Activated T-helper 1 cell treated with anti-CD3 and anti-CD28 coated beads, Interleukin-12 subunit alpha, Interleukin-12 subunit beta, Interleukin-2, Interleukin-4 antibody, amounts not matched to agents 30 ng/mL and 10 ng/mL and 1 ng/mL, durations not matched to agents 14 hours and 24 hours and 36 hours (primary cell): ENCODE results near the gene TSPAN5. TPM values are rescaled to one million over a fixed set of nuclear protein-coding genes. Genes with fewer than 3 reads are reported as not detected.

Experiments
- DNase-seq: peaks from one replicate; pipeline ENCODE4 v3.0.0; 2021; ENCODE audit warnings: low spot score
- H3K27ac Mint-ChIP-seq: one replicate; pipeline ENCODE4 v1.8.0; 2021; ENCODE audit warnings: mild to moderate bottlenecking, mixed read lengths
- H3K27me3 Mint-ChIP-seq: one replicate; pipeline ENCODE4 v1.8.0; 2022; ENCODE audit warnings: mild to moderate bottlenecking, moderate library complexity, mixed read lengths; ENCODE audit not compliant: insufficient read depth
- H3K36me3 Mint-ChIP-seq: one replicate; pipeline ENCODE4 v1.8.0; 2021; ENCODE audit warnings: low read depth, mixed read lengths
- H3K4me1 Mint-ChIP-seq: one replicate; pipeline ENCODE4 v1.8.0; 2021; ENCODE audit warnings: low read depth, mixed read lengths
- H3K4me3 Mint-ChIP-seq: one replicate; pipeline ENCODE4 v1.8.0; 2021; ENCODE audit warnings: mild to moderate bottlenecking, moderate library complexity, mixed read lengths
- H3K9me3 Mint-ChIP-seq: one replicate; pipeline ENCODE4 v1.8.0; 2021; ENCODE audit warnings: mixed read lengths
- intact Hi-C: fragments of 100-400 bp; cut with micrococcal nuclease; formaldehyde crosslinking; loops from one replicate; pipeline ENCODE4 v1.15.1; 2024
- total RNA-seq: library from RNA; stranded (reverse); gene quantifications from 2 replicates; pipeline ENCODE4 v1.2.3, GENCODE V29; 2022

The TSPAN5 gene
- total RNA-seq, 1 donor from 2014 or later: 34.1 TPM

DNA sequence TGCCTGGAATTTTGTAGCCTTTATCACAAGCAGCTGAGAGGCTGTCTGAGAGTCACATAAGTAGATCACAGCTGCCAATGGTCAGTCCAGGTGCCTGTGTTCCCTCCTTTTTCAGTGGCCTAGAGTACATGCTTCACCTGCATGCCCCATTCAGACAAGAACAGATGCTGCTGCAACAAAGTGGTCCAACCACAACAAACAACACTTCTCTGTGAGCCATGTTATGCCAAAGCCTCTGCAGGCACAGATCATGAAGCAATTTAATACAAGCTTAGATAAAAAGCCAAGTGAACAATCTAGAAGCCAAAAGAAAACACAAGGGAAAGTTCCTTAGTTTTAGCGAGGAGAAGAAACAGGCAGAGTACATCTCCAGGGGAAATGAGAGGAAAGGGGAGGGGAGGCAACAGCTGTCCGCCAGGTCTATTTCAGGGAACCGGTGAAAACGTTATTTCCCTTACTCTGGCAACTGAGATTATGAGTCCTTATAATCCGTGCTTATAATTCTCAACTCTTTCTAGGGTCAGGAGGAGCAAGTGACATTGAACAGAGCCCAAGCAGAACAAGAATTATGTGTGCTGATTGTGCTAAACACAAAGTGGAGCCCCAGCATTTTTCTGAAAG, 92.6 kb downstream of the TSPAN5 start:
- no peak for DNase-seq
- Mint-ChIP-seq H3K4me3 (no peak overlapping the region), H3K9me3 (no peaks in the 10 kb centered on the region), H3K27me3 (no peaks in the 10 kb centered on the region), H3K27ac (no peak overlapping the region), H3K4me1 (peaks cover 44% of the 10 kb centered on the region), H3K36me3 (peaks cover 19% of the 10 kb centered on the region)
- intact Hi-C loops: no loop called here

DNA sequence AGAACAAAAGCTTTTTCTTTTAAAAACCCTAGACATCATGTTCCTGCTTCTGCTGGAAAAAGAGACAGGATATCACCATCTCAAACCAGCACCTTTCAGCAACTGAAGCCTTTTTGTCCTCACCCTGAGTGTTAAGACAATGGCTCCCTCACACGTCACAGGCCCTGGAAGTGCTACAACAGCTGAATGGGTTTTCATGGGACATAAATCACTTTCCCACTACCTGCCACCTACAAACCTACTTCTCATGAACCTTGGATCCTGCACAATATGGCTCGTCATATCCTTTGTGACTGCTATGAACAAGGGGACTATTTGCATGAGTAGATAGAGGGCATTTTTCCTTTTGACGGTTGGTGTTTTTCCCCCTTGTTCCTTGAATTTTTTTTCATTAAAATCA, 93.6 kb downstream of the TSPAN5 start:
- Mint-ChIP-seq H3K27me3 (no peaks in the 10 kb centered on the region), H3K4me3 (no peak overlapping the region), H3K36me3 (peaks cover 12% of the 10 kb centered on the region), H3K27ac (no peak overlapping the region), H3K4me1 (peaks cover 34% of the 10 kb centered on the region), H3K9me3 (no peaks in the 10 kb centered on the region)
- intact Hi-C loops: no loop called here
- no peak for DNase-seq

DNA sequence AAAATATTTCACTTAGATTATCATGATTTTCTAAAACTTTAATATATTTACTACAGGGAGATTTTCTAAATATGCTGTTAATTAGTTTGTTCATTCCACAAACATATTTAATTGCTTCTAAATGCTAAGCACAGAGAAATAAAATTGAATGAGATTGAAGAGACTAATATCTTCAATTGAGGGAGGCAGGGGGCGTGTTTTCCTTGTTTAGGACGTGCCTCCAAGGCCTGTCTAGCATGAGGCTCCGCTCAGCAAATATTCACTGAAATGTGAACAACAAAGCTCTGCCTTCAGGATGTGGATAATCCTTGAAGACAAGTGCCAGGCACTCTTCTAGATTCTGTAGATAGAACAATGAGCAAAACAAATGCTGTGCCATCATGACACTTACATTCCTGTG, 98.1 kb downstream of the TSPAN5 start:
- H3K9me3 Mint-ChIP-seq: no peaks in the 10 kb centered on the region
- intact Hi-C loops: no loop called here
- H3K36me3 Mint-ChIP-seq: peaks cover 12% of the 10 kb centered on the region
- H3K27me3 Mint-ChIP-seq: no peaks in the 10 kb centered on the region
- no peak for DNase-seq
- no peak overlapping the region for H3K4me3 Mint-ChIP-seq
- peaks cover 14% of the 10 kb centered on the region for H3K4me1 Mint-ChIP-seq
- H3K27ac Mint-ChIP-seq: no peak overlapping the region

DNA sequence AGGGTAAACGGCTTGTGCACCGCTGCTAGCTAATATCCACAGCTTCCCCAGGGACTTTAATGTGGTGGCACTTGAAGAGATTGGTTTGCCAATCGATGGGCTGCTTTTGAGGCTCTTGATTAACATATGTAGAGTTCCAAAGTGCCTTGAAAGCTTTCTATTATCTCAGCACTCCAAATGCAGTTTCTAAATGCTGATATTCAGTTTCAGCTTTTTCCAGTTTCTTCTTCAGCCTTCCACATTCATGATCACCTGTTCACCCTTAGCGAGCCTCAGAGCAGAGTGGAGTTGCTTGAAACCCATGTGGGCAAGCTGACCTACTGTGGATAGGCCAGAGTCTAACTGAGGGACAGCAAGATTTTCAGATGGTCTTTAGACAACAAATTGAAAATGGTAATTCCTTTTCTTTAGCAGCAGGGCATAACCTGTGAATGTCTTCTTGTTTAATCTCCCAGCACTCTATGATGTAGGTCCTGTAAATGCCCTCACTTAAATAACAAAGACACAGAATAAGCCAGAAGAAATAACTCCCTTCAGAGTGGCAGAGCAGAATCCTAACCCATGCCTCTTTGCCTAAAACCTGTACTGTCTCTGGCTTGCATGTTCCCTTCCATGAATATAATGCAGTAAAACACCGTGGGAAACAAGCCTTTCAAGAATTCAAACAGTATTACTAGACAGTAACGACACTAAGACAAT, 99.8 kb downstream of the TSPAN5 start:
- Mint-ChIP-seq H3K4me3 (no peak overlapping the region), H3K27me3 (no peaks in the 10 kb centered on the region), H3K27ac (no peak overlapping the region), H3K36me3 (peaks cover 13% of the 10 kb centered on the region), H3K9me3 (no peaks in the 10 kb centered on the region), H3K4me1 (peaks cover 14% of the 10 kb centered on the region)
- intact Hi-C loops: no loop called here
- DNase-seq: no peak

DNA sequence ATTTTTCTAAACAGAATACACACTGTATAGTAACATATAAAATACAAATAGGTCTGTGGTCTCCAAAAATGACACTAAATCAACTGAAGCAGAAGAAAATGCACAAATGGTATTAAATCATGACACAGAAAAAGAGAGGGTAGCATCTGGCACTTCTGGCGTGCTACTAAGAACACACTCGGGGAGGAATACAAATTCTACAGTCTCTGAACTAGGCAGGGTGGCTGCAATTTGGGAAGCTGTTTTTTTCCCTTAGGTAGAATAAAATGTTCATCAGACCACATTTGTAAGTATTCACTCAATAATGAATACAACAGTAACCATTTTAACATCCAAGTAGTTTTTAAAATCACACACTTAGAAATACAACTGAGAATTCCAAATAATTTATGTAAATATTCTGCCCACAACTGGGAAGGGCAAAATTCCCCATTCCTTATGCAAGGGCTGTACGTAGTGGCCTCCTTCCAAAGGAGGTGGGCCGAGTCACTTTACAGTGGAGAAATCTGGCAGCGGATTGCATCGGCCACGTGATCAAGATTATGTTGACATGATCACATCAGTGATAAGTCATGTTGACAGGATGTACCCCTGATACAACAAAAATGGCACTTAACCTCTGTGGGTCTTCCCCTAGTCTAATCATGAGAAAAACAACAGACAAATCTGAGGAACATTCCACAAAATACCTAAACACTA, 101.1 kb downstream of the TSPAN5 start:
- intact Hi-C loops: no loop called here
- peaks cover 14% of the 10 kb centered on the region for H3K36me3 Mint-ChIP-seq
- H3K27ac Mint-ChIP-seq: no peak overlapping the region
- DNase-seq: no peak
- peaks cover 2% of the 10 kb centered on the region for H3K9me3 Mint-ChIP-seq
- H3K4me3 Mint-ChIP-seq: no peak overlapping the region
- no peaks in the 10 kb centered on the region for H3K27me3 Mint-ChIP-seq
- peaks cover 14% of the 10 kb centered on the region for H3K4me1 Mint-ChIP-seq

DNA sequence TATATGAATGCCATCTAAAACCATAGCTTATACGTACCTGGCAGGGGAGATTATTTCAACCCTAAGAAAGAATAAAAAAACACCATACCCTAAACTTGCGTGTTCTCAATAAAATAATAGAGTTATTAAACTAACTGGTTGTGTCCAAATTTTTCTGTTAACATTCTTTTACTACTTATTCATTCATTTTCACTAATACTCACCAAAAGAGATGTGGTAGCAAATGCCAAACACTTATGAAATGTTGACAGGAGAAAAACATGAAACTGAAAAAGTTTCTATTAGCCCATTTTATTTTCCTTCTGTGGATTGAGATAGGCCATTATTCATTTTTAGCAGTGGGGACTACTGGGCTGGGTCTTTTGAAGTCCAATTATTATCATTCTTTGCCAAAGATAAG, 102.0 kb downstream of the TSPAN5 start:
- H3K36me3 Mint-ChIP-seq: peaks cover 16% of the 10 kb centered on the region
- peaks cover 7% of the 10 kb centered on the region for H3K9me3 Mint-ChIP-seq
- no peak for DNase-seq
- H3K27me3 Mint-ChIP-seq: no peaks in the 10 kb centered on the region
- H3K4me3 Mint-ChIP-seq: no peak overlapping the region
- H3K4me1 Mint-ChIP-seq: peaks cover 20% of the 10 kb centered on the region
- intact Hi-C loops: no loop called here
- H3K27ac Mint-ChIP-seq: no peak overlapping the region

DNA sequence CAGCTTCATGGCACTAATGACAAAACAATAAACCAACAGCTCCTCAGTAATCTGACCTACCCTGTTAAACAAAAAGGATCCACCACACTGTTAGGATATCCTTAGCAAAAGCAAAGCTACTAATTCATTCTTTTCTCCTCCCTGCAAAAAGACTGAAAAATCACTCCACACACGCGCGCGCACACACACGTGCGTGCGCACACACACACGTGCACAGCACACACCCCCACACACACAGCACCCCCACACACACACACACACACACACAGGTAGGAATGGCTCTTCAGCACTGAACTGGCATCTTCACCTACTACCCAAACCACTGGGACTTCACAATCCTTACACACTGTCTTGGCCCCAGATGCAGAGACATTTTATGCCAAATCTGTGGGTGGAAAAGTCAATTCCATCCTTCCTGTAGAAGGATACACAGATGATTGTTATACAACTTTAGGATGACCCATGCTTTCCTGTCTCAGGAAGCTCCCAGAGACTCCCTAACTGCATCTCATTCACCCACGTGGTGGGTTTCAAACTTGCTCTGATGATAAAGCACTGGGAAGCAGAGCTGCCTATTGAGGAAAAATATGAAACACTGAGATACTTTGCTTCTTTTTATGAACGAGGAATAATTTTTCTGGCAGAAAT, 102.5 kb downstream of the TSPAN5 start:
- H3K27me3 Mint-ChIP-seq: no peaks in the 10 kb centered on the region
- H3K9me3 Mint-ChIP-seq: peaks cover 10% of the 10 kb centered on the region
- no peak for DNase-seq
- intact Hi-C loops: no loop called here
- H3K27ac Mint-ChIP-seq: no peak overlapping the region
- no peak overlapping the region for H3K4me3 Mint-ChIP-seq
- H3K36me3 Mint-ChIP-seq: peaks cover 19% of the 10 kb centered on the region
- H3K4me1 Mint-ChIP-seq: peaks cover 20% of the 10 kb centered on the region

DNA sequence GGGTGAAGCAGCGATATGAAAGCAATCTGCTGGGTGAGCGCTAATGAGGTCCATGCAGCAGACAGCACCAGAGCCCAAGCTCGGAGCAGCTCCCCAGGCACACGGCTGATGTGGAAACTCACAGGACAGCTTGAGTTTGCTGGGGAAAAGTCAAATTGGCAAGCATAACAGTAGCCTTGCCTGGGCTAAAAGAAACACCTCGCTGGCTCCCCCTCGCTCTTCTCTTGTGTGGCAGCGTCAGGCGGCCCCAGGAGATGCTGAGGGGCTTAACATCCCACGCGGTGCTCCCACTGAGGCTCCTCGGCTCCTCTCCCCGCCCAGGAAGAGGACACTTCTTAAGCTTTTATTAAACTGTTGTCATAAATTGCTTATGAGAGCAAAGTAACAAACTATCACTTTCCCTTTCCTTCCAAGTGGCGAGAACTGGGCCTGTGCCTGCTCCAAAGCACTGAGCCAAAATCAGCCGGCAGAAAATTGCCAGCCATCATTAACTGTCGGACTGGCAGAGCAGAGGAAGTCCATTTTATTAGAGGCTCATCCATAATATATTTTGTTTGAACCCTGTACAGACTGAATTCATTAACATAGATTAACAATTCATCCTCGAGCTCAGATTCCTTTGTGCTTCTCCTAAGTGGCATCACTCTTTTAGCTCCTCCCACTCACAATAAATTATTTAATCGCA, 111.4 kb downstream of the TSPAN5 start:
- no peak overlapping the region for H3K4me3 Mint-ChIP-seq
- H3K27me3 Mint-ChIP-seq: no peaks in the 10 kb centered on the region
- peaks cover 13% of the 10 kb centered on the region for H3K9me3 Mint-ChIP-seq
- no peak overlapping the region for H3K27ac Mint-ChIP-seq
- H3K4me1 Mint-ChIP-seq: peaks cover 26% of the 10 kb centered on the region
- peaks cover 18% of the 10 kb centered on the region for H3K36me3 Mint-ChIP-seq
- intact Hi-C loops: no loop called here
- no peak for DNase-seq

DNA sequence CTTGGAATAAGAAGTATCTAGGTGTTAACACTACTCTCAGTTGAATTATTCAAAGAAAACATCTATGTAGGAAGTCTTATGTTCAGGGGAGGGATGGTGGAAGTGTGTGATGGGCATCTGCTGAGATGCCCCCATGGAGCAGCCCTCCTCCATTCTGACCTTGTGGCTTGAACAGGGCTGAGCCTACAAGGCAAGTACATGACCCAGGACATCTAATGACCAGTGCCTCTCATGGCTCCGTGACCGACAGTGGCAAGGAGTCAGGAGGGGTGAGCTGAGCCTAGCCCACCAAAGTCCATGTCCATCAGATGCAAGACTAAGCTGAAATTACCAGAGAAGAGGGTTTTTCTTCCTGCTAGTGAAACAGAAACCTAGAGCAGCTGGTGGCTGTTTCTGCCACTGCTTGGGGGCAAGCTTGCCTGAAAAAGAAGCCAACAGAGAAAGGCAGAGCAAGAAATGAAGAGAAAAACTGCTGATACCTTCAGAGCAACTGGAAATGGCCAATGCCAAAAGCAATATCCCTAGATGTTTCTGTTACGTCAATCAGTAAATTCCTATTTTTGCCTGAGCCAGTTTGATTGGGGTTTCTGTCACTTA, 113.5 kb downstream of the TSPAN5 start:
- Mint-ChIP-seq H3K36me3 (peaks cover 13% of the 10 kb centered on the region), H3K27me3 (no peaks in the 10 kb centered on the region), H3K4me3 (peak overlapping the region; percentile 24), H3K4me1 (peaks cover 32% of the 10 kb centered on the region), H3K9me3 (no peaks in the 10 kb centered on the region), H3K27ac (peak overlapping the region; percentile 66)
- intact Hi-C loops: no loop called here
- no peak for DNase-seq

DNA sequence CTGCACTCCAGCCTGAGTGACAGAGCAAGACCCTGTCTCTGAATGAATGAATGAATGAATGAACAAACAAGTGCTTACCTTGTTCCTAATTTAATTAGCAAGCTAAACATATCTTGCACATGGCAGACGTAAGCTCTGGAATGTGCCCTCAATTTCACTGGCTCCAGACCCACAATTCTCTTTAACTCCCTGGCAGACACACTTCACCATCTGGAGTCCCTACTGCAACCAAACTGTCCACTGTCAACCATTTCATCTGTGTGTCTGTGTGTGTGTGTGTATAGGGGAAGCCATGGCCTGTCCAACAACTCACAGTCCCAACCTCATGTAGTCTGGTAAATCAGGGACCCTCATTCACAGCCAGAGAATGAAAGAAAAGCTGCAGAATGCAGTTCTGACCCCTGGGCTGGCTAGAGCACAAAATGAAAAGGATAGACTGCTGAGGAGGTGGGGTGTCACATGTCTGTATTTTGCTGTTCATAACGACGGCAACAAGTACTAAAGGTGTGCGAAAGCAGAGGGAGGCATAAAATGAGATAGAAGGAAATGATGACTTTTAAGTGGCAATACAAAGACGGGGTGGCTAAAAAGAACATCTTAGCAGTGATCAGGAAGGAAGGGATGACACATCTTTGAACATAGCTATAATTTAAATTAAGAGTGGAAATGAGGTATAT, 114.1 kb downstream of the TSPAN5 start:
- no peaks in the 10 kb centered on the region for H3K9me3 Mint-ChIP-seq
- intact Hi-C loops: no loop called here
- no peak for DNase-seq
- peak overlapping the region; percentile 24 for H3K4me3 Mint-ChIP-seq
- H3K36me3 Mint-ChIP-seq: peaks cover 14% of the 10 kb centered on the region
- H3K27ac Mint-ChIP-seq: peak overlapping the region; percentile 66
- H3K27me3 Mint-ChIP-seq: no peaks in the 10 kb centered on the region
- peaks cover 32% of the 10 kb centered on the region for H3K4me1 Mint-ChIP-seq

DNA sequence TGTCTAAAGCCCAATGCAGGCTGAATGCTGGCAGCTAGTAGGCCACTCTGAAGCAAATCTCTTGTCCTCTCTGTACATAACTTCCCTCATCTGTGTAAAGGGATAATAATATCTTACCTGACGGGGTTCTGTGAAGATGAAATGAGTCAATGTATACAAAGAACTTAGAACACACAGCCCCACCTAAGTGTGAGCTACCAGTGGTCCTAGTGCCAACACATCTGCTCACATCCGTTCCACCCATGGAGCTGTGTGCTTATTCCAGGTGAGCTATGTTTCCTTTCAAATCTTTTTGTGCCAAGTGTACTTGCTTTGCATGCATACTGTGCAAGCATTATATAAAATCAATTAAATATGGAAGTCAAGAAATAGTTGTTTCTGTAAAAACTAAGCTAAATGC, 116.4 kb downstream of the TSPAN5 start:
- intact Hi-C loops: no loop called here
- Mint-ChIP-seq H3K27ac (no peak overlapping the region), H3K4me1 (peaks cover 37% of the 10 kb centered on the region), H3K27me3 (no peaks in the 10 kb centered on the region), H3K9me3 (no peaks in the 10 kb centered on the region), H3K36me3 (peaks cover 23% of the 10 kb centered on the region), H3K4me3 (no peak overlapping the region)
- DNase-seq: no peak

DNA sequence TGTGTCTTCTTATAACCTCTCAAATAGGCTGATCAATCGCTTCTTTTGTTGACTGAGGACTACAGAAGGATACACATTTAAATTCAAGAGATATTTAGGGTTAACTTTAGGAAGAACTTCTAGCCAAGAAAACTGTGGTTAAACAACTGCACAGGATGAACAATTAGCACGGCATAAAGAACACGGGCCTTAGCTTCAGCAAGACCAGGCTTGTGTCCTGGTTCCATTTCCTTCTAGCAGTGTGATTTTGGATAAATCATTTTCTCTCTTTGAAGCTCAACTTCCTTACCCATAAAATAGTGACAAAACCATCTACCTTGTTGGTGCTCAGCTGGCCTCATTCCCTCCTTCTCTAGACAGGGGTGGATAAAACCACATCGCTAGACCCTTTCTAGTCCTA, 117.6 kb downstream of the TSPAN5 start:
- intact Hi-C loops: no loop called here
- Mint-ChIP-seq H3K27ac (no peak overlapping the region), H3K9me3 (no peaks in the 10 kb centered on the region), H3K4me1 (peaks cover 36% of the 10 kb centered on the region), H3K36me3 (peaks cover 28% of the 10 kb centered on the region), H3K27me3 (no peaks in the 10 kb centered on the region), H3K4me3 (no peak overlapping the region)
- no peak for DNase-seq
